ENCODE data around the gene GPC6.

GRCh38 chr13:93794197-93794885 lies 567.7 kb downstream of the GPC6 start:
- TF ChIP-seq GATA3 (IDR thresholded peaks at IDR 0.05; ENCODE audit: low read depth, low read length): no peak
- TF ChIP-seq GATA2 (IDR thresholded peaks at IDR 0.05; ENCODE audit: low read depth, low read length): no peak

All from SH-SY5Y (cell line).